Left lung (tissue), 10 donors: ENCODE data around the gene AMBRA1. TPM values are rescaled to one million over a fixed set of nuclear protein-coding genes. Genes with fewer than 3 reads are reported as not detected.

Experiments
- ATAC-seq: fragments of 200-7000 bp; cut with Tn5 transposase; one replicate; pipeline ENCODE4 v1.9.1; 2020; ENCODE audit warnings: moderate library complexity
- DNase-seq, 4 donors: peaks; one replicate each; pipeline ENCODE4 v3.0.0-alpha.2; 2013 to 2020
- H3K27ac ChIP-seq, 2 donors: fragments of 200-600 bp; sonication (generic) in 1 of 2; one replicate each; pipeline versions ENCODE4 v1.5.0 to v1.8.0; 2020 to 2021
- H3K27me3 ChIP-seq, 2 donors: fragments of 200-600 bp; sonication (generic) in 1 of 2; one replicate each; pipeline versions ENCODE4 v1.5.0 to v1.8.0; 2020 to 2021
- H3K36me3 ChIP-seq, 2 donors: fragments of 200-600 bp; sonication (generic) in 1 of 2; one replicate each; pipeline versions ENCODE4 v1.5.0 to v1.8.0; 2020 to 2021
- H3K4me1 ChIP-seq, 2 donors: fragments of 200-600 bp; one replicate each; pipeline ENCODE4 v1.8.0; 2021
- H3K4me3 ChIP-seq, 2 donors: fragments of 200-600 bp; sonication (generic) in 1 of 2; one replicate each; pipeline versions ENCODE4 v1.5.0 to v1.8.0; 2020 to 2021; ENCODE audit warnings: mild to moderate bottlenecking in 1 of 2
- H3K9me3 ChIP-seq, 2 donors: fragments of 200-600 bp; sonication (generic) in 1 of 2; one replicate each; pipeline versions ENCODE4 v1.5.0 to v1.8.0; 2020 to 2021
- intact Hi-C, 2 donors: fragments of 100-400 bp; cut with DNase I; formaldehyde crosslinking; loops; one replicate each; pipeline versions ENCODE4 v1.11.2 to v1.14.2; 2022
- polyA plus RNA-seq, 6 donors: library from polyadenylated mRNA; unstranded; fragments of 120-200 nt; gene quantifications; one replicate each; pipeline ENCODE4 v1.2.1, GENCODE V29; 2013; ENCODE audit not compliant: insufficient read length in 6 of 6
- total RNA-seq, 2 donors: library from RNA; stranded (reverse); fragmentation: NEBNext Ultra II Directional; extraction: Animal tissue kit (Norgen Biotek cat#: 25700); gene quantifications; one replicate each; pipeline ENCODE4 v1.2.1, GENCODE V29; 2021
- TF ChIP-seq, protein P1 (sequence below), 2 donors: fragments of 200-600 bp; sonication (generic) in 1 of 2; IDR thresholded peaks; one replicate each; pipeline versions ENCODE4 v1.5.0 to v1.8.0; 2021; ENCODE audit warnings: antibody characterized with exemption in 2 of 2
- donor health status: DM: no; HTN: yes; CAD: no.
- donor health status: DM: no; HTN: no; CAD: no.

Gene AMBRA1
- total and polyA plus RNA-seq, 8 donors, result 20.4 to 28.2 (median 23.7) TPM

DNA sequence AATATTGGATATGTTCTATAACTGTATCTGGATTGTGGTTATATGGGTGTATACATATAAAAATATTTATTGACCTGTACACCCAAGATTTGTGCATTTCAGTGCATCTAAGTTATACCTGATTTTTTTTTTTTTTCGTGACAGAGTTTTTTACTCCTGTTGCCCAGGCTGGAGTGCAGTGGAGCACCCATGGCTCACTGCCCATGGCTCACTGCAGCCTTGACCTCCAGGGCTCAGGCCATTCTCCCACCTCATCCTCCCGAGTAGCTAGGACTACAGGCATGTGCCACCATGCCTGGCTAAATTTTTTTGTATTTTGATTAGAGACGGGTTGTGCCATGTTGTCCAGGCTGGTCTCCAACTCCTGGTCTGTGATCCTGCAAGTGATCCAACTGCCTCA, 47.8 kb upstream of the AMBRA1 start:
- Histone ChIP-seq H3K4me1 (no peaks in the 10 kb centered on the region), H3K4me3 (no peak overlapping the region), H3K27me3 (no peaks in the 10 kb centered on the region), H3K36me3 (peaks cover 0 to 51% of the 10 kb centered on the region in 2 donors), H3K27ac (no peak overlapping the region), H3K9me3 (no peaks in the 10 kb centered on the region)
- intact Hi-C loops, result no loop called here
- no peak for ATAC-seq
- DNase-seq, result no peak
- TF ChIP-seq, protein P1, sequence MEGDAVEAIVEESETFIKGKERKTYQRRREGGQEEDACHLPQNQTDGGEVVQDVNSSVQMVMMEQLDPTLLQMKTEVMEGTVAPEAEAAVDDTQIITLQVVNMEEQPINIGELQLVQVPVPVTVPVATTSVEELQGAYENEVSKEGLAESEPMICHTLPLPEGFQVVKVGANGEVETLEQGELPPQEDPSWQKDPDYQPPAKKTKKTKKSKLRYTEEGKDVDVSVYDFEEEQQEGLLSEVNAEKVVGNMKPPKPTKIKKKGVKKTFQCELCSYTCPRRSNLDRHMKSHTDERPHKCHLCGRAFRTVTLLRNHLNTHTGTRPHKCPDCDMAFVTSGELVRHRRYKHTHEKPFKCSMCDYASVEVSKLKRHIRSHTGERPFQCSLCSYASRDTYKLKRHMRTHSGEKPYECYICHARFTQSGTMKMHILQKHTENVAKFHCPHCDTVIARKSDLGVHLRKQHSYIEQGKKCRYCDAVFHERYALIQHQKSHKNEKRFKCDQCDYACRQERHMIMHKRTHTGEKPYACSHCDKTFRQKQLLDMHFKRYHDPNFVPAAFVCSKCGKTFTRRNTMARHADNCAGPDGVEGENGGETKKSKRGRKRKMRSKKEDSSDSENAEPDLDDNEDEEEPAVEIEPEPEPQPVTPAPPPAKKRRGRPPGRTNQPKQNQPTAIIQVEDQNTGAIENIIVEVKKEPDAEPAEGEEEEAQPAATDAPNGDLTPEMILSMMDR (IDR thresholded peaks at IDR 0.05), result no peak

DNA sequence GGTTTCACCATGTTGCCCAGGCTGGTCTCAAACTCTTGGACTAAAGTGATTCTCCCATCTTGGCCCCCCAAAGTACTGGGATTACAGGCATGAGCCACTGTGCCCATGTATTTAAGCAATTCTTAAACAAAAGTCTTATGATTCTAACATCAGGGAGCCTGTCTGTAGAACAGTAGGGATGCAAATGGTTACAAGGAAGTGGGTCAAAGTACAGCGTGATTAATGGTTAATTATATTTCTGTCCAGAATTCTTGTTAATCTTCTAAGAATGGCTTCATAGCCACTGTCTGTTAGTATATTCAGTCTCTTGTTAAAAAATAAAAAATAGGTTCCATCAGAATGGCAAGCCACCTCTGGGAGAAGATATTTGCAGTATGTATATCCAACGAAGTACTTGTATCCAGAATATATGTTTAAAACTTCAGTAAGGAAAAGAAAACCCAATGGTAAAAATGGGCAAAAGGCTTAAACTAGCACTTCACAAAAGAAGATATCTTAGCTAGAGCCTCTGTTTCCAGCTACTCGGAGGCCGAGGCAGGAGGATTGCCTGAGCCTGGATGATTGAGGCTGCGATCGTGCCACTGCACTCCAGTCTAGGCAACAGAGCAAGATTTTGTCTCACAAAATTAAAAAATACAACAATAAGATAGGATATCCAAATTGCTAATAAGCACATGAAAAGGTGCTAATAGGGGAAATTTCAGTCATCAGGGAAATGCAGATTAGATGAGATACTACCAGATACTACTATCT, 46.4 kb upstream of the AMBRA1 start:
- no peaks in the 10 kb centered on the region for H3K27me3 ChIP-seq
- no peaks in the 10 kb centered on the region for H3K9me3 ChIP-seq
- ATAC-seq, result no peak
- no peaks in the 10 kb centered on the region for H3K4me1 ChIP-seq
- no peak for DNase-seq
- intact Hi-C loops, result no loop called here
- peaks cover 0 to 43% of the 10 kb centered on the region in 2 donors for H3K36me3 ChIP-seq
- TF ChIP-seq, protein P1 (IDR thresholded peaks at IDR 0.05), result no peak
- no peak overlapping the region for H3K4me3 ChIP-seq
- no peak overlapping the region for H3K27ac ChIP-seq

DNA sequence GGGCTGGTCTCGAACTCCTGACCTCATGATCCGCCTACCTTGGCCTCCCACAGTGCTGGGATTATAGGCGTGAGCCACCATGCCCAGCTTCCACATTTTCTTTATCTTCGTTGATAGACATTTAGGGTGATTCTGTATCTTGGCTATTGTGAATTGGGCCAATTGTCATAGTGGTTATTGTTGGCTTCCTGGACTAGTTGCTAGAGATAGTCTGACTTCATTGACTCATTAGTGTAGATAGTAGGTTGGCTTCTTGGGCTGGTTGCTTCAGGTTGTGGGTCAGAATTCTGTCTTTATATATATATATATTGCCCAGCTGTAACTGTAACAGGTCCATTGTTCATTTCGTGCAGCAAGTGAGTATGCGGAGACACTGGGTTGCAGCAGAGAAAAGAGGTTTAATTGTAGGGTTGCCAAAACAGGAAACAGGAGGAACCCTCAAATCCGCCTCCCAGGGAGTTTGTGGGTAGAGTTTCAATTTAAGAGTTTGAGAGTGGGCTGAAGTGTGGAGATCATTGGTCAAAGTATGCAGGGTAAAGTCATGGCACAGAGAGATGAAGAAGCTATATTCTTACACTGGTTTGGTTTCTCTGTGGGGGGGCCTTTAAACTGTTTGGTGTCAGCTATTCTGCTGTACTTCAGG, 45.5 kb upstream of the AMBRA1 start:
- no peaks in the 10 kb centered on the region for H3K27me3 ChIP-seq
- no peak for DNase-seq
- H3K36me3 ChIP-seq, result peaks cover 0 to 40% of the 10 kb centered on the region in 2 donors
- no peak overlapping the region for H3K4me3 ChIP-seq
- H3K27ac ChIP-seq, result no peak overlapping the region
- intact Hi-C loops, result no loop called here
- no peaks in the 10 kb centered on the region for H3K4me1 ChIP-seq
- TF ChIP-seq, protein P1 (IDR thresholded peaks at IDR 0.05), result no peak
- no peak for ATAC-seq
- no peaks in the 10 kb centered on the region for H3K9me3 ChIP-seq

DNA sequence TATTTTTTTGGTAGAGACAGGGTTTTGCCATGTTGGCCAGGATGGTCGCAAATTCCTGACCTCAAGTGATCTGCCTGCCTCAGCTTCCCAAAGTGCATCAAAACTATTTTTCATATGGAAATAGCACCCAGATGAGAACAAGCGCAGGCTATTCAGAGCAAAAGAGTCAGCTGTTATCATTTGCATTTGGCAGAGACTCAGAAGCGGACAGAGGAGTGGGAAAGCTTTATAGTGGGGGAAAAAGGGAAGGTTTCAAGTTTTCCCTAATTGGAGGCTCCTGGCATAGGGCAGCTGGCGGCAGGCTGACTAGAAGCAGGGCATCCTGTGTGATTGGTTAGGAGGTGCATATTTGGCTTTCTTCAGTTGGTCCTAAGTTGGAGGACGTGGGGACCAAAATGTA, 43.7 kb upstream of the AMBRA1 start:
- no peaks in the 10 kb centered on the region for H3K27me3 ChIP-seq
- TF ChIP-seq, protein P1 (IDR thresholded peaks at IDR 0.05), result no peak
- H3K9me3 ChIP-seq, result no peaks in the 10 kb centered on the region
- intact Hi-C loops, result no loop called here
- no peaks in the 10 kb centered on the region for H3K4me1 ChIP-seq
- DNase-seq (no peak), ATAC-seq (no peak)
- H3K27ac ChIP-seq, result no peak overlapping the region
- H3K4me3 ChIP-seq, result no peak overlapping the region
- peaks cover 0 to 35% of the 10 kb centered on the region in 2 donors for H3K36me3 ChIP-seq

DNA sequence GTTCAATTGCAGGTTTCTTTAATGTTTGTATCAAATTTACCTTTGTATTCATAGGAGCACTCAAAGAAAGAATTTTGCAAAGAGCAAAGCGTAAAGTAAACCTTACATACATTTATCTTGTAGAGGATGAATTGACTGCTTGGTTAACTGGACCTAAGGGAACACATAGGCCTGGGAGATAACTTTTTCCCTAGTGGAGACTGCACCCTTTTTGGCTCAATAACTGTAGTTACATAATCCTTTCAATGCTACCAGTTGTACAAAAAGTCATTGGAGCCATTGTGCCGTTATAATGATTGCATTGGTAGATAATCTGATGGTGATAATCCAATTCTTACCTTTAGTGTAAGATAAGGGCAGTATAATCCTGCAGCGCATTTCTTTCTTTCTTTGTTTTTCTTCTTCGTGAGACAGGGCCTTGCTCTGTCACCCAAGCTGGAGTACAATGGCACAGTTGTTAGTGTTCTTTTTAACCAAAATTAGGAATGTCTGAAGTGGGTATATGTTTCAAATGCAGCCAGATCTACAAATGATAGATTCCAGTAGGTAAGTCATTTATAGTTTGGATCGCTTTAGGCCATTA, 41.8 kb upstream of the AMBRA1 start:
- TF ChIP-seq, protein P1 (IDR thresholded peaks at IDR 0.05), result no peak
- no peaks in the 10 kb centered on the region for H3K27me3 ChIP-seq
- DNase-seq (no peak), ATAC-seq (no peak)
- no peak overlapping the region for H3K4me3 ChIP-seq
- no peaks in the 10 kb centered on the region for H3K4me1 ChIP-seq
- intact Hi-C loops, result no loop called here
- no peak overlapping the region for H3K27ac ChIP-seq
- no peaks in the 10 kb centered on the region for H3K9me3 ChIP-seq
- H3K36me3 ChIP-seq, result peaks cover 0 to 48% of the 10 kb centered on the region in 2 donors
